ENCODE measurements around the gene KCNIP3. TPM values are rescaled to one million over a fixed set of nuclear protein-coding genes. Genes with fewer than 3 reads are reported as not detected.

Gene KCNIP3
- total RNA-seq, 2 experiments from 2014 or later = not detected

DNA sequence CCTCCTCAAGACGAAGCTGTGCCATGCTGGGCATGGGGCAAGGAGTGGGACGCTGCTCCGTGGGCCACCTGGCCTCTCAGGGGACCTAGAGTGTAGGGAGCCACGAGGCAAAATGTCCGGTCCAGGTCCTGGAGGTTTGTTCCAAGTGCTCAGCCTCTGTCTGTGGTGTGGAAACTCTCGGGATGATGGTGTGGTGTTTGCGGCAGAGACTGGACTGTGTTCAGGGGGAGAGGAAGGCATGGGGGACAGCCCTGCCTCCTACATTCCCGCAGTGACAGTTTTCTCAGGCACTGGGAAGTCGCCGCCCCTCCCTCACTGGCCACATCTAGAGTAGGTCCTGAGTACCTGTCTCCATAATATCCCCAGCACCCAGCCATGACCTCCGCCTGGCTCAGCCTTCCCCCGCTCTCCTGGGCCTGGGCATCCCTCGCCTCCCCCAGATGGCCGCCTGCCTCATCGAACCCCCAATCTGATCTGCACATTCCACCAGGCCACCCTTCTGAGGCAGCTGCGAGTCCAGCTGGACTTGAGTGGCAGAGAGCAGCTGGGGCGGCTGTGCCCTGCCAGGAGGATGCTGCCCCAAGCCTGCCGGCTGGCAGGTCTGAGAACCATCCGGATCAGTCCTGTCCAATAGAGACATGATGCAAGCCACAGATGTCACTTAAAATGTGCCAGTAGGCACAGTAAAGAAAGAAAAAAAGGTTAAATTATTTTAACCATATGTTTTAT, 6.2 kb downstream of the KCNIP3 start:
- H3K4me1 Mint-ChIP-seq (ENCODE audit: low read depth) = no peaks in the 10 kb centered on the region
- H3K36me3 Mint-ChIP-seq (ENCODE audit: low read depth) = no peaks in the 10 kb centered on the region
- no peak overlapping the region for H3K4me3 Mint-ChIP-seq
- DNase-seq = no peak
- no peak overlapping the region for H3K27ac Mint-ChIP-seq
- intact Hi-C loops (cut with micrococcal nuclease) = no loop called here
- H3K9me3 Mint-ChIP-seq = no peaks in the 10 kb centered on the region
- peaks cover 2% of the 10 kb centered on the region for H3K27me3 Mint-ChIP-seq (ENCODE audit: low read depth)
- CTCF ChIA-PET = no interaction called here

DNA sequence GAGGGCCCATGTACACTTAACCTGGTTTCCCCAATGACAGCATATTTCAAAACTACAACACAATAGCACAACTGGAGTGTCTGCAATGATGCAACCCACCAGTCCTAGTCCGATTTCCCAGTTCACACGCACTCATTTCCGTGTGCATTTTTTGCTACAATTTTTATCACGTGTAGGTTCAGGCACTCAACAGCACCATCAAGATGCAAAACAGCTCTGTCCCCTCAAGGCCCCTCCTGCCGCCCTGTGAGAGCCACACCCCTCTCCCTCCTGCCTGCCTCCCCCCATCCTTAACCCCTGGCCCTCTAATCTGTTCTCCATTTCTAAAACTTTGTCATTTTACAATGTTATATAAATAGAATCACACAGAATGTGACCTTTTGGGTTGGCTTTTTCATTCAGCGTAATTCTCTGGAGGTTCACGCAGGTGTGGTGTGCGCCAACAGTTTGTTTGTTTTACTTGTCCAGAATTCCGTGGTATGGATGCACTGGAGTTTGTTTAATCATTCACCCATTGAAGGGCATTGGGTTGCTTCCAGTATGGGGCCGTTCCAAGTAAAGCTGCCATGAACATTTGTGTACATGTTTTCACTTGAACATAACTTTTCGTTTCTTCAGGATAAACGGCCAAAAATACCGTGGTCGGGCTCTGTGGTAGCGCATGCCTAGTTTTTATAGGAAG, 8.4 kb downstream of the KCNIP3 start:
- CTCF ChIA-PET = no interaction called here

DNA sequence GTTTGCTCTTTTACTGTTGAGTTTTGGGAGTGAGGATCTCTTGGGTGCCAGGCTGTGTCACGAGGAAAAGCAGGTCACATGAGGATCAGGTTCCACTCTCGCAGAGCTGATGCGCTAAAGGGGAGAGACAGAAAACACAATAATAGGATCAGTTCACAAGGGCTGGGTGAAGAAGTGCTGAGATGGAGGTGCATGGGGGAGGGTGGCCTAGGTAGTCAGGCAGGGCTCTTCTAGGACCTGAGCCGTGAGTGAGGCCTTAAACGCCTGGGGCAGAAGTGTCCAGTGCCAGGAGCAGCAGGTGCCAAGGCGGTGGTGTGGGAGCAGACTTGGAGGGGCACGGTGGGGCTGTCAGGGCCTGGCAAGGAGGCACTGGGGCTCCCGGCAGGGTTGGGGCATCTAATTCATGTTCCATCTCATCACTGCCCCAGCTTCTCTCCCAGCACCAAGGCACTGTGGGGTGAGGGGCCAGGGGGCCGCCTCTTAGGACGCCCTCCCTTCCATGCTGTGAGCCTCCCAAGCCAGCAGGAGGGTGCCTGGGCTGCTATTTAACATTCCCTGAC, 9.3 kb downstream of the KCNIP3 start:
- no peak for DNase-seq
- Mint-ChIP-seq H3K4me3 (no peak overlapping the region), H3K9me3 (no peaks in the 10 kb centered on the region), H3K36me3 (ENCODE audit: low read depth) (no peaks in the 10 kb centered on the region), H3K27me3 (ENCODE audit: low read depth) (peaks cover 2% of the 10 kb centered on the region), H3K27ac (no peak overlapping the region), H3K4me1 (ENCODE audit: low read depth) (no peaks in the 10 kb centered on the region)
- intact Hi-C loops (cut with micrococcal nuclease) = no loop called here
- CTCF ChIA-PET = no interaction called here

More for the DNA sequence above, 8.4 kb downstream of the KCNIP3 start:
- Mint-ChIP-seq H3K4me1 (ENCODE audit: low read depth) (no peaks in the 10 kb centered on the region), H3K27me3 (ENCODE audit: low read depth) (peaks cover 2% of the 10 kb centered on the region), H3K36me3 (ENCODE audit: low read depth) (no peaks in the 10 kb centered on the region), H3K27ac (no peak overlapping the region), H3K9me3 (no peaks in the 10 kb centered on the region), H3K4me3 (no peak overlapping the region)
- no peak for DNase-seq
- intact Hi-C loops (cut with micrococcal nuclease) = no loop called here

GRCh38 chr2:95307036-95307435, 9.9 kb downstream of the KCNIP3 start:
- CTCF ChIA-PET = no interaction called here
- Mint-ChIP-seq H3K27me3 (ENCODE audit: low read depth) (peaks cover 2% of the 10 kb centered on the region), H3K4me1 (ENCODE audit: low read depth) (no peaks in the 10 kb centered on the region), H3K36me3 (ENCODE audit: low read depth) (no peaks in the 10 kb centered on the region), H3K4me3 (no peak overlapping the region), H3K27ac (no peak overlapping the region), H3K9me3 (no peaks in the 10 kb centered on the region)
- DNase-seq = no peak
- intact Hi-C loops (cut with micrococcal nuclease) = no loop called here

- Mint-ChIP-seq H3K36me3 (ENCODE audit: low read depth) (no peaks in the 10 kb centered on the region), H3K9me3 (no peaks in the 10 kb centered on the region)
- CTCF ChIA-PET = no interaction called here
These were observed 10.7 kb downstream of the KCNIP3 start for GRCh38 chr2:95307878-95308277.

GRCh38 chr2:95308426-95308990, 11.4 kb downstream of the KCNIP3 start:
- CTCF ChIA-PET = no interaction called here
- Mint-ChIP-seq H3K36me3 (ENCODE audit: low read depth) (no peaks in the 10 kb centered on the region), H3K4me1 (ENCODE audit: low read depth) (no peaks in the 10 kb centered on the region), H3K4me3 (no peak overlapping the region), H3K27me3 (ENCODE audit: low read depth) (peaks cover 1% of the 10 kb centered on the region), H3K9me3 (no peaks in the 10 kb centered on the region), H3K27ac (no peak overlapping the region)
- intact Hi-C loops (cut with micrococcal nuclease) = no loop called here
- no peak for DNase-seq

More at GRCh38 chr2:95307878-95308277, 10.7 kb downstream of the KCNIP3 start:
- Mint-ChIP-seq H3K4me3 (no peak overlapping the region), H3K27ac (no peak overlapping the region), H3K27me3 (ENCODE audit: low read depth) (peaks cover 2% of the 10 kb centered on the region), H3K4me1 (ENCODE audit: low read depth) (no peaks in the 10 kb centered on the region)
- intact Hi-C loops (cut with micrococcal nuclease) = no loop called here
- DNase-seq = no peak

DNA sequence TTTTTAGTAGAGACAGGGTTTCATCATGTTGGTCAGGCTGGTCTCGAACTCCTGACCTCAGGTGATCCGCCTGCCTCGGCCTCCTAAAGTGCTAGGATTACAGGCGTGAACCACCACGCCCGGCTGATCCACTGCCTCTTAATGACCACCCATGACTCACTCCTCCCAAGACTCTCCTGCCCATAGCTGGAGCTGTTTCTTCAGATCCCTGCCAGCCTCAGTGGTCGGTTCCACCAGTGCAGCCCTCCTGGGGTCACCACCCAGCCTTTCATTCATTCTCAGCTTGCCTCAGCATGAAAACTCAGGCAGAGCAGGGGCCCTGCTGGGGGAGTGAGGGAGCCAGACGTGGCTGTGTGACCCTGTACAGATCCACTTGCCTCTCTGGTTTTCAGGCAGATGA, 12.5 kb downstream of the KCNIP3 start:
- Mint-ChIP-seq H3K27me3 (ENCODE audit: low read depth) (no peaks in the 10 kb centered on the region), H3K27ac (no peak overlapping the region), H3K4me3 (no peak overlapping the region), H3K4me1 (ENCODE audit: low read depth) (no peaks in the 10 kb centered on the region), H3K36me3 (ENCODE audit: low read depth) (no peaks in the 10 kb centered on the region), H3K9me3 (no peaks in the 10 kb centered on the region)
- CTCF ChIA-PET = no interaction called here
- DNase-seq = no peak
- intact Hi-C loops (cut with micrococcal nuclease) = no loop called here

DNA sequence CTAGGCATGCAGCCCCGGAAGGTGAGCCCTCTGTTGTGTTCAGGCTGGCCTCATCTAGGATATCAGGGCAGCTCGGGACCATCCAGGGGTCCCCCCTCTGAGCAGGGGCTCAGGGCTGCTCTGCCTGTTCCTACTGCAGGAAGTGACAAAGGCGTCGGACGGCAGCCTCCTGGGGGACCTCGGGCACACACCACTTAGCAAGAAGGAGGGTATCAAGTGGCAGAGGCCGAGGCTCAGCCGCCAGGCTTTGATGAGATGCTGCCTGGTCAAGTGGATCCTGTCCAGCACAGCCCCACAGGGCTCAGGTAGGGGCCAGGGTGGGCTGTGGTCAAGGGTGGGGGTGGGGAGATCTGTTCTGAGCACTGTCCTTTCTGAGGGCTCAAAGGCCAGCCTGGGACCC, 13.1 kb downstream of the KCNIP3 start:
- no peak overlapping the region for H3K27ac Mint-ChIP-seq
- no peaks in the 10 kb centered on the region for H3K4me1 Mint-ChIP-seq (ENCODE audit: low read depth)
- H3K36me3 Mint-ChIP-seq (ENCODE audit: low read depth) = no peaks in the 10 kb centered on the region
- H3K27me3 Mint-ChIP-seq (ENCODE audit: low read depth) = peaks cover 2% of the 10 kb centered on the region
- no peak for DNase-seq
- no peak overlapping the region for H3K4me3 Mint-ChIP-seq
- CTCF ChIA-PET = no interaction called here
- H3K9me3 Mint-ChIP-seq = no peaks in the 10 kb centered on the region
- intact Hi-C loops (cut with micrococcal nuclease) = no loop called here

DNA sequence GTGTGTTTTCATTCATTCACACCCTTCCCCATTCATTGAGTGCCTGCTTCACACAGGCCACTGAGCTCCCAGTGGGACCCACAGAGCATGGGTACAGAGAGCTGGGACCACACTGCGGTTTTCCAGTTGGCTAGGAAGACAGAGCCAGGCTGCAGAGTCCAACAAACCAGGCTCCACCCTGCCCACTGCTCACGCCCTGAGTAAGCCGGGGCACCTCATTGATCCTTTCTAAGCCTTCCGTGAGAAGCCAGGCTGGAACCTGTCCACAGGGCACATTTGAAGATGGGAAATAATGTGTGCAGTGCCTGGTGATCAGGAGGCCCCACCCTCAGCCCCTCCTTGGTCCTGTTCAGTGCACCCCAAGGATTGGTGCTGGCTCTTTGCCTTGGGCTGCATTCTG, 13.5 kb downstream of the KCNIP3 start:
- no peaks in the 10 kb centered on the region for H3K36me3 Mint-ChIP-seq (ENCODE audit: low read depth)
- no peaks in the 10 kb centered on the region for H3K9me3 Mint-ChIP-seq
- H3K4me3 Mint-ChIP-seq = no peak overlapping the region
- intact Hi-C loops (cut with micrococcal nuclease) = no loop called here
- no peak for DNase-seq
- peaks cover 2% of the 10 kb centered on the region for H3K27me3 Mint-ChIP-seq (ENCODE audit: low read depth)
- H3K4me1 Mint-ChIP-seq (ENCODE audit: low read depth) = no peaks in the 10 kb centered on the region
- CTCF ChIA-PET = no interaction called here
- no peak overlapping the region for H3K27ac Mint-ChIP-seq

DNA sequence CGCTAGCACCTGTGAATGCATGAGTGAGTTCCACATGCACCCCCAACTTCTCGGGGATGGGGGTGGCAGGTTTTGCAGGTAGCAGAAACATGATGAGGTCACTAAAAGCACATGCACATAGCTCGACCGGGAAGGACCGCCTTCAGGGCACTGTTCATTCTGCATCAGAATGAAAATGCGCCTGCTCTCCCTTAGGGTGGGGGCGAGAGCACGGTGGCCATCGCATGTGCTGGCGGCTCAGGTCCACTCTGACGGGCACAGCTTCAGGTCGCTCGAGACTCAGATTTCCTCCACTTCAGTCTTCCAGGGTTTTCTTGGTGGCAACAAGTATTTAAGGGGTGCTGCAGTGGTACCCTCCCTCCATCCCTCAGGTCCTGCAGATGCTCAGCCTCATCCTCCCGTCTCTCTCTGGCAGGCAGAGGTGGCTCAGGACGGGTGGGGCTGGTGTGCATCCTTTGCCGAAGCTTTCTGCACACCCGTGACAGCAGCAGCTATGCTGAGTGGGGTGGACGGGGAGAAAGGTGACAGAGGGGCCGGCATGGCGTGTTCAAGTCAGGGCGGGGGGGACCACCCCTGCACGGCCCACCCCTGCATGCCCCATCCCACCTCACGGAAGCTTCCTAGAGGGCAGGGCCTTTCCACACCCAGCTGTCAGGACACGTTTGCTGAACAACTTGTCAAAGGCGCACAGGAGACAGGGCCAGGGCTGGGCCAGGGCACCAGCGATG, 14.8 kb downstream of the KCNIP3 start:
- CTCF ChIA-PET = no interaction called here
- H3K9me3 Mint-ChIP-seq = no peaks in the 10 kb centered on the region
- H3K36me3 Mint-ChIP-seq (ENCODE audit: low read depth) = no peaks in the 10 kb centered on the region
- DNase-seq = no peak
- no peaks in the 10 kb centered on the region for H3K4me1 Mint-ChIP-seq (ENCODE audit: low read depth)
- intact Hi-C loops (cut with micrococcal nuclease) = no loop called here
- no peak overlapping the region for H3K27ac Mint-ChIP-seq
- H3K4me3 Mint-ChIP-seq = no peak overlapping the region
- peaks cover 2% of the 10 kb centered on the region for H3K27me3 Mint-ChIP-seq (ENCODE audit: low read depth)

- no peaks in the 10 kb centered on the region for H3K9me3 Mint-ChIP-seq
- CTCF ChIA-PET = no interaction called here
- H3K27me3 Mint-ChIP-seq (ENCODE audit: low read depth) = peaks cover 2% of the 10 kb centered on the region
- intact Hi-C loops (cut with micrococcal nuclease) = no loop called here
- H3K4me3 Mint-ChIP-seq = no peak overlapping the region
- no peak for DNase-seq
- H3K4me1 Mint-ChIP-seq (ENCODE audit: low read depth) = no peaks in the 10 kb centered on the region
- H3K36me3 Mint-ChIP-seq (ENCODE audit: low read depth) = no peaks in the 10 kb centered on the region
- no peak overlapping the region for H3K27ac Mint-ChIP-seq
These were observed 15.5 kb downstream of the KCNIP3 start for GRCh38 chr2:95312543-95313201.
